GM12801 (cell line): ENCODE data around the gene STX7.

Experiments used
- CTCF ChIP-seq: IDR thresholded peaks from one replicate; pipeline ENCODE4 v1.5.1; 2011; ENCODE audit warnings: control low read depth; ENCODE audit not compliant: insufficient read length; ENCODE audit errors: extremely low read depth

STX7 gene

GRCh38 chr6:132411296-132411695 is 101.6 kb downstream of the STX7 start:
- no peak for TF ChIP-seq CTCF

GRCh38 chr6:132410830-132411229 is 102.1 kb downstream of the STX7 start:
- TF ChIP-seq CTCF, result no peak

GRCh38 chr6:132405143-132405915 is 107.6 kb downstream of the STX7 start:
- TF ChIP-seq CTCF, result no peak

- TF ChIP-seq CTCF, result no peak
These were observed 108.2 kb downstream of the STX7 start for GRCh38 chr6:132404736-132405135.

GRCh38 chr6:132404330-132404729 is 108.6 kb downstream of the STX7 start:
- no peak for TF ChIP-seq CTCF

GRCh38 chr6:132401618-132402285 is 111.2 kb downstream of the STX7 start:
- no peak for TF ChIP-seq CTCF

GRCh38 chr6:132400883-132401617 is 111.9 kb downstream of the STX7 start, which contains the start of gene MOXD1:
Gene MOXD1 (minus strand): TSS chr6:132401475. CDS start chr6:132401426, 49 bp downstream.
- TF ChIP-seq CTCF, result no peak
